Measurements from ENCODE around the gene SLC1A2.

GRCh38 chr11:35389897-35390465 lies 29.4 kb downstream of the SLC1A2 start:
- TF ChIP-seq, protein P1, sequence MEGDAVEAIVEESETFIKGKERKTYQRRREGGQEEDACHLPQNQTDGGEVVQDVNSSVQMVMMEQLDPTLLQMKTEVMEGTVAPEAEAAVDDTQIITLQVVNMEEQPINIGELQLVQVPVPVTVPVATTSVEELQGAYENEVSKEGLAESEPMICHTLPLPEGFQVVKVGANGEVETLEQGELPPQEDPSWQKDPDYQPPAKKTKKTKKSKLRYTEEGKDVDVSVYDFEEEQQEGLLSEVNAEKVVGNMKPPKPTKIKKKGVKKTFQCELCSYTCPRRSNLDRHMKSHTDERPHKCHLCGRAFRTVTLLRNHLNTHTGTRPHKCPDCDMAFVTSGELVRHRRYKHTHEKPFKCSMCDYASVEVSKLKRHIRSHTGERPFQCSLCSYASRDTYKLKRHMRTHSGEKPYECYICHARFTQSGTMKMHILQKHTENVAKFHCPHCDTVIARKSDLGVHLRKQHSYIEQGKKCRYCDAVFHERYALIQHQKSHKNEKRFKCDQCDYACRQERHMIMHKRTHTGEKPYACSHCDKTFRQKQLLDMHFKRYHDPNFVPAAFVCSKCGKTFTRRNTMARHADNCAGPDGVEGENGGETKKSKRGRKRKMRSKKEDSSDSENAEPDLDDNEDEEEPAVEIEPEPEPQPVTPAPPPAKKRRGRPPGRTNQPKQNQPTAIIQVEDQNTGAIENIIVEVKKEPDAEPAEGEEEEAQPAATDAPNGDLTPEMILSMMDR (IDR thresholded peaks at IDR 0.05; ENCODE audit: insufficient read depth, low read length) = no peak
- TF ChIP-seq POLR2AphosphoS5 (IDR thresholded peaks at IDR 0.05; ENCODE audit: low read depth) = no peak
